ENCODE measurements around the gene CDKN2AIPNL. TPM values are rescaled to one million over a fixed set of nuclear protein-coding genes. Genes with fewer than 3 reads are reported as not detected.
A peak's percentile ranks its signal among the peaks of the same experiment; 100 is the strongest.
"Not testable (repeated sequence)": the region's sequence is repeated elsewhere in the genome, so short reads cannot be mapped to it uniquely, and the experiment has no call there.

CDKN2AIPNL gene
- total RNA-seq, 1 experiment from 2014 or later: 43.6 TPM

- in situ Hi-C loops (cut with HindIII; ENCODE audit: low pct_unique_long_range_greater_than_20kb, low sequenced_read_pairs): no loop called here
- Histone ChIP-seq H3K27me3 (ENCODE audit: control insufficient read depth, insufficient read depth, low read length) (no peaks in the 10 kb centered on the region), H3K4me1 (ENCODE audit: control insufficient read depth, insufficient read depth, low read length) (peaks cover 12% of the 10 kb centered on the region), H3K36me3 (ENCODE audit: control insufficient read depth, insufficient read depth, low read length) (peaks cover 18% of the 10 kb centered on the region), H3K4me3 (ENCODE audit: low read depth in 2 of 2, low read length in 2 of 2) (no peak overlapping the region), H3K9me3 (ENCODE audit: control insufficient read depth, insufficient read depth, low read depth, low read length) (no peaks in the 10 kb centered on the region), H3K27ac (ENCODE audit: low read length) (no peak overlapping the region)
- DNase-seq (ENCODE audit: low read depth, low spot score) (no peak), ATAC-seq (no peak)
- ChIA-PET POLR2A (no interaction called here), CTCF (no interaction called here)
- intact Hi-C loops (cut with micrococcal nuclease; ENCODE audit: unreplicated experiment): loop anchor here (5.0 to 10.0 kb wide), 2 partner anchors 153 to 211 kb away; partner anchors contain the start of gene JADE2
- no TSS peak for BruUV-seq (replicated peaks)
- TF ChIP-seq SIN3A (IDR thresholded peaks at IDR 0.05; ENCODE audit: borderline replicate concordance, insufficient read depth, low read depth, low read length) (no peak), TCF7L2 (IDR thresholded peaks at IDR 0.05; ENCODE audit: low read depth, low read length) (no peak), CTCF (IDR thresholded peaks at IDR 0.05) (no peak), POLR2AphosphoS5 (IDR thresholded peaks at IDR 0.05; ENCODE audit: low read depth, low read length) (no peak), REST (IDR thresholded peaks at IDR 0.05; ENCODE audit: insufficient read depth in 1 of 2, low read depth in 2 of 2, low read length in 1 of 2) (no peak)
Measured at GRCh38 chr5:134374232-134374631, 37.4 kb downstream of the CDKN2AIPNL start.

GRCh38 chr5:134373633-134374032, 38.0 kb downstream of the CDKN2AIPNL start:
- CTCF ChIA-PET; H3K27ac ChIP-seq (ENCODE audit: low read length); H3K9me3 ChIP-seq (ENCODE audit: control insufficient read depth, insufficient read depth, low read depth, low read length); ATAC-seq; H3K27me3 ChIP-seq (ENCODE audit: control insufficient read depth, insufficient read depth, low read length); DNase-seq (ENCODE audit: low read depth, low spot score); in situ Hi-C loops (cut with HindIII; ENCODE audit: low pct_unique_long_range_greater_than_20kb, low sequenced_read_pairs); H3K4me3 ChIP-seq (ENCODE audit: low read depth in 2 of 2, low read length in 2 of 2); POLR2A ChIA-PET; BruUV-seq (replicated peaks): not testable (repeated sequence)
- peaks cover 18% of the 10 kb centered on the region for H3K36me3 ChIP-seq (ENCODE audit: control insufficient read depth, insufficient read depth, low read length)
- intact Hi-C loops (cut with micrococcal nuclease; ENCODE audit: unreplicated experiment): loop anchor here (5.0 to 10.0 kb wide), 2 partner anchors 154 to 211 kb away; partner anchors contain the start of gene JADE2
- H3K4me1 ChIP-seq (ENCODE audit: control insufficient read depth, insufficient read depth, low read length): peaks cover 12% of the 10 kb centered on the region

DNA sequence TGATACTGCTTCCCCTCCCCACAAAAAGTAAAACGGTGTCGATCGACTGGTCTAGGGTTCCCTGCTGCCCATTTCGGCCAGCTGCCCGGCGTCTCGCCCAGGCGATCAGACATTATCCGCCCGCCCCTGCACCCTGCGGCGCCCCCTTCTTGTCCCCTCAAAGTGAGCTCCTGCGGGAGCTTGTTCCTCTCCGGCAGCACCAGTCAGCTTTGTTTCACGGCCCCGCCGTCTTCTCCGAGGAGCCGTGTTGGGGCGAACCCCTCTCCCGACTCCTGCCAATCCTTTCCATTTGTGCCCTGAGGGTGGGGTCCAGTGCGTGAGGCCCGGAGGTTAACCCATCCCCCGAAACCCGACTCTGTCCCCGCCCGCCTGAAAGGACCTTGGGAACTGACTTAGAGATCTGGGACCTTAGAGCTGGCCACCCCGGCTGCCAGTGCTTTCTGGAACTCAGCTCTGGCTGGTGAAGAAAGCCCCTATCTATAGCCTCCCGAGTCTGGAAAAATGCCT, 39.8 kb downstream of the CDKN2AIPNL start:
- Histone ChIP-seq H3K4me1 (ENCODE audit: control insufficient read depth, insufficient read depth, low read length) (peaks cover 12% of the 10 kb centered on the region), H3K4me3 (ENCODE audit: low read depth in 2 of 2, low read length in 2 of 2) (peak overlapping the region; percentile 81 to 98), H3K27ac (ENCODE audit: low read length) (peak overlapping the region; percentile 94), H3K9me3 (ENCODE audit: control insufficient read depth, insufficient read depth, low read depth, low read length) (peaks cover 5% of the 10 kb centered on the region; the same call in 1 of the 2 replicates), H3K27me3 (ENCODE audit: control insufficient read depth, insufficient read depth, low read length) (no peaks in the 10 kb centered on the region), H3K36me3 (ENCODE audit: control insufficient read depth, insufficient read depth, low read length) (peaks cover 13% of the 10 kb centered on the region)
- ChIA-PET CTCF (interaction anchor here (0.5 to 0.6 kb wide), 2 partner anchors 64 to 461 kb away, joined by 3 read pairs; no protein-coding TSS in a partner anchor), POLR2A (interaction anchor here (0.6 to 0.7 kb wide), 7 partner anchors 11 to 569 kb away, joined by 3 to 15 read pairs (median 6); no protein-coding TSS in a partner anchor)
- intact Hi-C loops (cut with micrococcal nuclease; ENCODE audit: unreplicated experiment): loop anchor here (5.0 to 10.0 kb wide), 2 partner anchors 155 to 213 kb away; partner anchors contain the start of gene JADE2
- DNase-seq (ENCODE audit: low read depth, low spot score) (no peak), ATAC-seq (peak; percentile 32)
- in situ Hi-C loops (cut with HindIII; ENCODE audit: low pct_unique_long_range_greater_than_20kb, low sequenced_read_pairs): no loop called here
- TF ChIP-seq CTCF (IDR thresholded peaks at IDR 0.05): no peak
- no peak for TF ChIP-seq SIN3A (IDR thresholded peaks at IDR 0.05; ENCODE audit: borderline replicate concordance, insufficient read depth, low read depth, low read length)
- no peak for TF ChIP-seq TCF7L2 (IDR thresholded peaks at IDR 0.05; ENCODE audit: low read depth, low read length)
- TF ChIP-seq POLR2AphosphoS5 (IDR thresholded peaks at IDR 0.05; ENCODE audit: low read depth, low read length): no peak
- TF ChIP-seq REST (IDR thresholded peaks at IDR 0.05; ENCODE audit: insufficient read depth in 1 of 2, low read depth in 2 of 2, low read length in 1 of 2): no peak
- BruUV-seq (replicated peaks): no TSS peak

All from Panc1 (cell line).